Choroid plexus epithelial cell (primary cell): Measurements from ENCODE around the gene ZC2HC1B.

Experiments
- DNase-seq: peaks from one replicate; pipeline ENCODE4 v3.0.0-alpha.2; 2010; ENCODE audit warnings: low read depth
- H3K4me3 ChIP-seq: 2 replicates; pipeline ENCODE4 v1.5.1; 2011; ENCODE audit warnings: low read depth, mild to moderate bottlenecking, control low read depth, low read length, moderate library complexity
- TF ChIP-seq, protein P1 (sequence below): conservative IDR thresholded peaks from 2 replicates; pipeline ENCODE4 v1.5.1; 2011; ENCODE audit warnings: low read depth, mild to moderate bottlenecking, control low read depth, inconsistent platforms, low read length, moderate library complexity

The ZC2HC1B gene

DNA sequence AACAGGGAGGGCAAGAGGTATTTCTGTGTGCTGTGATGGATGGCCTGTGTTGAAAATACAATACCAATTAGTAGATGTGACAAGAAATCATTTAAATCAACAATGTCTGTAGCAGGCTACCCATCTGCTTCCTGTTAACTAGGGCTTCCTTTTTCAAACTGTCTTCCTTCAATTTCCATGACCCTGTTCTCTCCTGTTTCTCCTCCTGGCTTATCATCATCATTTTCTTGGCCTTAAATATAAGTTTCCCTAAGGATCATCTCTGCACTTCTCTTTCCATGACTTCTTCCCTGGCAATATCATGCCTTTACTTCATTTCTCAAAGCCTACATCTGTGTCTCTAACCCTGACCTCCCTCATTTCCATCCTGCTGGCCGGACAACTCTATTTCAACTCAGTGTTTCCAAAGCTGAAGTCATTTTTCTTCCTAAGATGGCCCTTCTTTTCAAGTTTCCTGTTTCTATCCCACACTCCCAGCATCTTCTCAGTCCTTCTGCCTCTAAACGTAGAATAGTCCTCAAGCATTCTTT is 18.2 kb downstream of the ZC2HC1B start:
- H3K4me3 ChIP-seq: no peak overlapping the region
- DNase-seq: no peak
- TF ChIP-seq, protein P1, sequence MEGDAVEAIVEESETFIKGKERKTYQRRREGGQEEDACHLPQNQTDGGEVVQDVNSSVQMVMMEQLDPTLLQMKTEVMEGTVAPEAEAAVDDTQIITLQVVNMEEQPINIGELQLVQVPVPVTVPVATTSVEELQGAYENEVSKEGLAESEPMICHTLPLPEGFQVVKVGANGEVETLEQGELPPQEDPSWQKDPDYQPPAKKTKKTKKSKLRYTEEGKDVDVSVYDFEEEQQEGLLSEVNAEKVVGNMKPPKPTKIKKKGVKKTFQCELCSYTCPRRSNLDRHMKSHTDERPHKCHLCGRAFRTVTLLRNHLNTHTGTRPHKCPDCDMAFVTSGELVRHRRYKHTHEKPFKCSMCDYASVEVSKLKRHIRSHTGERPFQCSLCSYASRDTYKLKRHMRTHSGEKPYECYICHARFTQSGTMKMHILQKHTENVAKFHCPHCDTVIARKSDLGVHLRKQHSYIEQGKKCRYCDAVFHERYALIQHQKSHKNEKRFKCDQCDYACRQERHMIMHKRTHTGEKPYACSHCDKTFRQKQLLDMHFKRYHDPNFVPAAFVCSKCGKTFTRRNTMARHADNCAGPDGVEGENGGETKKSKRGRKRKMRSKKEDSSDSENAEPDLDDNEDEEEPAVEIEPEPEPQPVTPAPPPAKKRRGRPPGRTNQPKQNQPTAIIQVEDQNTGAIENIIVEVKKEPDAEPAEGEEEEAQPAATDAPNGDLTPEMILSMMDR: no peak

DNA sequence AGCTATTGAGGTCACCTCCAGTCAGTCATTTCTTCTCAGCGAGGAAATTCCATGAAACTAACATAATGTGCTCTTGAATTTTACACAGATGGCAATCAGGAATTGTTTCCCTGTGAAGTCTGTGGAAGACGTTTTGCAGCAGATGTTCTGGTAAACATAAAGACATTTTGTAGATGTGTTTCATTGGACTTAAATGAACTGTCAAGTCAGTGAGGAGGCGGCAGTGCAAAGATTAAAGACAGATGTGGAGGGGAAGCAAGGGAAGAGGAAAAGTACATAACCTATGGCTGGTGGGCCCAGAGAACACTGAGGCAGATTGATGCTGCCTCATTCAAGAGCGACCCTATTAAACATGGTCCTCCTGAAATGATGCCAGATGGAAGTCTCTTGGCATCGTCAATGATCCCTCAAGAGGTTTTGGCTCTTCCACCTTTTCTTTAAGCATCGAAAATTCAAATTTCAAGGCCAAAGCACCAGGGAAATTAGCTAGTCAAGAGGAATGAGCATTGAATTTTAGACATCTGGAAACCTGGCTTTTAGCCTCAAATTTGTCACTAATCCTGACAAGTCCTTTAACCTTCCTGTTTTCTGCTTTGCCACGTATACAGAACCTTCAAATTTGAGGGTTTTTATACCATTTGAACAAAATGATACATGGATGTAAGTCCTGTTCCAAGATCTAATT is 20.1 kb downstream of the ZC2HC1B start:
- no peak for DNase-seq
- no peak overlapping the region for H3K4me3 ChIP-seq
- TF ChIP-seq, protein P1: no peak

DNA sequence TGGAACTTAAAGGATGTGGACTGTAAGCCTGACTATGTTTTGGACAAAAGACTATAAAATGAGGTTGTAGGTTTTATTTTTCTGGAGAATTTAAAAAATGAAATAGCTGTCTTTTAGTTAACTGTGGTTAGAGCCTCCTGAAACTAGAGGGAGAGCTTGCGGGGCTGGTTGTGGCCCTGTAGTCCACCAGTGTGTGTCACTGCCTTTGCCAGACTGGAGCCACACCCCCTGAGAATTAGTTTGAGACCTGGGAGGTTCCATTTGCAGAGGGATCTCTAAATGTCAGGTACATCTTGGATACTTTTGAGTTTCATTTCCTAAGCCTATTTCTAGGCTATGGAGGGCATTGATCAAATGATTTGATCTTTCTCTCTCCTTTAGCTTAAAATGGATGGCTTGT is 20.8 kb downstream of the ZC2HC1B start:
- DNase-seq: no peak
- TF ChIP-seq, protein P1: no peak
- H3K4me3 ChIP-seq: no peak overlapping the region

DNA sequence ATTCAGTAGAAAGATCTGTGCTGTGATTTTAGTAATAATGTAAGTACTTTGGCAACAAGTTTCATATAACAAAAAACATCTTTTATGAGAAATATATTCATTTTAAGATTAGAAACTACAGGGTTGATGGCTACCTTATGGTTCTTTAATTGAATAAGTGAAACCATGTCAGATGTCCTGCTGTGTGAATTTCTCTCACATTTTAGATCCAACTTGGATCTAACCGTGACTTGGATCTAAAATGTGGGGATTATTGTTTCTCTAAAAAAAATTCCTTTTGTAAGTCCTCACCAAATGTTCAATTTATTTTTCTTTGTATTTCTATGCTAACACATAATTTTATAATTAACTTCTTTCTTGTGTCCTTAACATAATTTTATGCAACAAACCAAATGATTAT is 30.4 kb downstream of the ZC2HC1B start:
- no peak overlapping the region for H3K4me3 ChIP-seq
- TF ChIP-seq, protein P1: no peak
- no peak for DNase-seq

DNA sequence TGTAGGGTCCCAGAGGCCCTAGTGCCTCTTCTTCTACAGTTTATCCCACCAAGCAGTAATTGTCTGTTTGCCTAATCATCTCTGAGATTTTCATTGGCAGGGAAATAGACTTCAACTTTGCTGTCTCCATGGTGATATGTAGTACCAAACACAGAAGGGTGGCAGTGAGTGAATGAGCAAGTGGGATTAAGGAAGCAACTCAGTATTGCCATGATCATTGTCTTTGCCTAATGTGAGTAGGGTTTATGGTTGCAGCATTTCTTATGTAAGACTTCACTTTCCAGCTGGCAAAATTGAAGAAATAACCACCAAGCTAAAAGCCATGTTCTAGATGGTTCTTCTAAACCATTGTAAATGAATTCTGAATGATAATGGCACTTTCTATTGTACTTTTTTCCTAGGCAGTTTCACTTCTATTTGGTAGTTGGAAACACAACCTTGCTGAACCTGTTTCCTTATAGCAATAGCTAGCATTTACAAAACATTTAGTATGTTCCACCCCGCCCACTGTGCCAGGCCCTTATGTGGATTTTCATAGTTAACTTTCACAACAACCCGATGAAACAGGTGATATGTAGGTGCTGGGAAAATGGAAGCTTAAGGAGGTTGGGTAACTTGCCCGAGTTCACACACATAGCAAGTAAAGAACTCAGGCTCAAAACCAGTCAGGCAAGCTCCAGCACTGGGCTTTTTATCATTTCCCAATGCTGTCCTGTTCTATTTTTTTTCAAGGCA is 32.0 kb downstream of the ZC2HC1B start:
- TF ChIP-seq, protein P1: no peak
- DNase-seq: no peak
- no peak overlapping the region for H3K4me3 ChIP-seq

DNA sequence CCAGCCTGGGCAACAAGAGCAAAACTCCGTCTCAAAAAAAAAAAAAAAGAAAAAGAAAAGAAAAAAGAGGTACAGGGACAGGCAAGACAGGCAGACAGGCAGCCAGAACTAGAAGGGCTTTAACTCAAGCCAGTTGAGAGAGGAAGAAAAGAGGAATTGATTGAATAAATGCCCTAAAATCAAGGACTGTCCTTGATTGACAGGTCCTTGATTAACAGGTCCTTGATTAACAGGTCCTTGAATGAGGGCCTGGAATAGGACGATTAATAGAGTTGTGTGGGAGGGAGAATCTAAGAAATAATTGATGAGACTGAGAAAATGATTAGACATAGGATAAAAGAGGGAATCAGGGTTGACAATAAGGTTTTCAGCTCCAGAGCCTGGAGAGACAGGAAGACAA is 36.1 kb downstream of the ZC2HC1B start:
- no peak for DNase-seq
- H3K4me3 ChIP-seq: no peak overlapping the region
- TF ChIP-seq, protein P1: no peak
